Hematopoietic multipotent progenitor cell (in vitro differentiated cells): Measurements from ENCODE around the gene ACADS. TPM values are rescaled to one million over a fixed set of nuclear protein-coding genes. Genes with fewer than 3 reads are reported as not detected.

Experiments used
- DNase-seq, 3 donors: peaks; one replicate each; pipeline ENCODE4 v3.0.0-alpha.2; 2011 to 2015; ENCODE audit warnings: low read depth in 2 of 3, low spot score in 2 of 3
- total RNA-seq: library from RNA; depleted of rRNA; stranded (reverse); fragments of >200 nt; gene quantifications from one replicate; pipeline ENCODE4 v1.2.3, GENCODE V29; 2012

ACADS gene
- total RNA-seq, 1 donor: 33.1 TPM

DNA sequence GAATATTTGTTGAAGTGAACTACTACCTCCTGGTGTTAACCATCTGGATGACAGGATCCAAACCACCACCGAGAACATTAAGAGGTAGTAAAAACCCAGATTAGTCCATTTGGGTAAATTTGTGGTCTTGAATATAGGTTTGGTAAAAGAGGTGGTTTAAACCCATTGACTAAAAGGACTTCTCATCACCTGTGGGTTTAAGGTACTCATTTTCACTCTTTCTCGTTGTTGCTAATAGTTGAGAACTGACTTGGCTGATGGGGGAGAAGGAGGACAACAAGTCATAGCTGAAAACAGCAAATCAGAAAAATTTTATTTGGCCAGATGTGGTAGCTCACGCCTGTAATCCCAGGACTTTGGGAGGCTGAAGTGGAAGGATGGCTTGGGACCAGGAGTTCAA is 59.2 kb downstream of the ACADS start:
- no peak for DNase-seq

DNA sequence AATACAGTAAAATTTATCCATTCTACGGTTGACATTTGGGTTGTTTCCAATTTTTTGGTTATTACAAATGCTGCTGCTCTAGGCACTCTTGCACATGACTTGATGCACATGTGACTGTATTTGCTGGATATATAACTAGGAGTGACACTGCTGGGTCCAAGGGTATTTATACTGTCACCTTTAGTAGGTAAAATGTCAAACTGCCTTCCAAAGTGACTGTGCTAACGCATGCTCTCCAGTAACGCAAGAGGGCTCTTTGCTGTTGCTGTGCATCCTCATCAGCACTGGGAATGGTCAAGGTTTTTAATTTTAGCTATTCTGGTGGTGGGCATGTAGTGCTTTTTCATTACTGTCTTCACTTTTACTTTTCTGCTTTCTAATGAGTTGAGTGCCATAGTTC is 62.3 kb downstream of the ACADS start:
- DNase-seq: no peak

Other genes starting within 250 kb of the ACADS start
- gene DYNLL1, start 229.7 kb upstream of the ACADS start, total RNA-seq: 233 TPM
- 15.3 TPM for gene COQ5, start 196.7 kb upstream of the ACADS start, total RNA-seq
- 144 TPM for gene RNF10, start 191.5 kb upstream of the ACADS start, total RNA-seq
- 38.0 TPM for gene POP5, start 144.4 kb upstream of the ACADS start, total RNA-seq
- gene CABP1, start 85.2 kb upstream of the ACADS start, total RNA-seq: under 0.01 TPM
- gene MLEC, start 38.7 kb upstream of the ACADS start, total RNA-seq: 41.2 TPM
- 17.0 TPM for gene UNC119B, start 15.4 kb upstream of the ACADS start, total RNA-seq
- 21.3 TPM for gene SPPL3, start 178.5 kb downstream of the ACADS start, total RNA-seq